ENCODE data around the gene INTS11.

The INTS11 gene

DNA sequence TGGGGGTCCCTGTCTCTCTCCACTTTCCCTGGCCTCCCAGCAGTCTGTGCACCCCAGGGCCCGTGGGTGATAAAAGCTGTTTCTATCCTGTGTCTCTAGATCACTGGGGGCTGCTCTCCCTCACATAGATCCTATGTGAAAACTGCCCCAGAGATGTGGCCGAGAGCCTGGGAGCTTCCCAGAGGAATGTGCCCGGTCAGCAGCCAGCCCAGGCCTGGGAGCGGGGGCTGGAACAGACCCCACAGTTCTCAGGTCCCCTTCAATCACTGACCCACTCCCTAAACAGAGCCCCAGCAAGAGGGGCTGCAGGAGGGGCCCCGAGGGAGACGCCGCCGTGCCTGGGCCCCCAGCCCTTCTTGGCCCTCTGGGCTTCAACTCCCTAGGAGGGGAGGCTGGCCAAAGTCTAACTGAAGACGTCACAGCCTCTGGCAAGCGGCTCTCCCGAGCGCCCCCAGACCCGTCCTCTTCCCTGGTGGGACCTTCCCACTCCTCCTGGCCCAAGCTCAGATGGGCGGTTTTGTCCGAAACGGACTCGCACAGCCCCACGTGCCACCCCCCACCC lies 33.5 kb upstream of the INTS11 start:
- no peak for DNase-seq

DNA sequence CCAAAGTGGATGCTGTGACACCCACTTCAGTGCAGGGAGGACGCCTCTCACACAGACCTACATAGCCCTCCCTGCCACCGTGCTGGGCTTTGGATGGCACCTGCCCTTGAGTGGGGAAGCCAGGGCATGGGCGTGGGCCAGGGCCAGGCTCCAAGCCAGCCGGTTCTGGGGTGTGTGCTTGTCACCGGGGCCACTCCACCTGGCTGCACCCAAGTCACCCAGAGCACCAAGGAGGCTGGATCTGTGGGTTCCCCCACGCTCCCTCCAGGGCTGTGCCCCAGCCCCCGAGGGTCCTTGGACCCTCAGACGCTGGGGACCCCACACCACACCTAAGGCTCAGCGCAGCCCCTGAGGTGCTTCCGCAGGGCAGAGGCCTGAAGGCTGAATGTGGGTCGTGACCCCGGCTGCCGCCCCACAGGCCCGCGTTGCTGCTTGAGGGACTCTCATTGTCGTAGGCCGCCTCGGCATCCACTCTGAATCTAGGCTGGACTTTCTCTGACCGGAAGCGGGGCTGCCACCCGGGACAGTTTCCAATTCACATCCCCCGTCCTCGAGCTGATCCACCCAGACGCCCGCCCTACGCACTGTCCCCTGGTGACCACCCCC lies 32.4 kb upstream of the INTS11 start:
- DNase-seq = no peak

DNA sequence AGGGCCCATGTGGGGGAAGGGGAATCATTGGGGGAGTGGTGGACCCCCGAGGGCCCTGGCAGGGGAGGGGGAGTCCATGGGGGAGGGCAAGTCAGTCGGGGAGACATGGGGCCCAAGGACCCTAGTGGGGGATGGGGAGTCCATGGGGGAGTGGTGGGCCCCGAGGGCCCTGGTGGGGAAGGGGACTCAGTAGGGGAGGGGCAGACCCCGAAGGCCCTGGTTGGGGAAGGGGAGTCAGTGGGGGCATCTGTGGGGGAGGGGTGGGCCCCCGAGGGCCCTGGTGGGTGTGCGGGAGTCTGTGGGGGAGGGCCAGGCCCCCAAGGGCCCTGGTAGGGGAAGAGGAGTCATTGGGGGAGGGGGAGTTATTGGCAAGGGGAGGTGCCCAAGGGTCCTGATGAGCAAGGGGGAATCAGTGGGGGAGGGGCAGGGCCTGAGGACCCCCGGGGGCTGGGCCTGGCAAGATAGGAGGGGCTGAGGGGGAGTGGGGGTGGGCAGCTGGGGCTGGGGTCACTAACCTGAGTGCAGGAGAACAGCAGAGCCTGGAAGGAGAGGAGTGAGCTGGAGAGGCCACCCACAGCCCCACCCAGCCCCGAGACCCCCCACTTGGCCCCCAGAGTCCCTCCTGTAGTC lies 31.8 kb upstream of the INTS11 start:
- no peak for DNase-seq

GRCh38 chr1:1355416-1355815 lies 31.0 kb upstream of the INTS11 start:
- no peak for DNase-seq

- DNase-seq = no peak
These were observed 30.1 kb upstream of the INTS11 start for GRCh38 chr1:1354271-1355247.

DNA sequence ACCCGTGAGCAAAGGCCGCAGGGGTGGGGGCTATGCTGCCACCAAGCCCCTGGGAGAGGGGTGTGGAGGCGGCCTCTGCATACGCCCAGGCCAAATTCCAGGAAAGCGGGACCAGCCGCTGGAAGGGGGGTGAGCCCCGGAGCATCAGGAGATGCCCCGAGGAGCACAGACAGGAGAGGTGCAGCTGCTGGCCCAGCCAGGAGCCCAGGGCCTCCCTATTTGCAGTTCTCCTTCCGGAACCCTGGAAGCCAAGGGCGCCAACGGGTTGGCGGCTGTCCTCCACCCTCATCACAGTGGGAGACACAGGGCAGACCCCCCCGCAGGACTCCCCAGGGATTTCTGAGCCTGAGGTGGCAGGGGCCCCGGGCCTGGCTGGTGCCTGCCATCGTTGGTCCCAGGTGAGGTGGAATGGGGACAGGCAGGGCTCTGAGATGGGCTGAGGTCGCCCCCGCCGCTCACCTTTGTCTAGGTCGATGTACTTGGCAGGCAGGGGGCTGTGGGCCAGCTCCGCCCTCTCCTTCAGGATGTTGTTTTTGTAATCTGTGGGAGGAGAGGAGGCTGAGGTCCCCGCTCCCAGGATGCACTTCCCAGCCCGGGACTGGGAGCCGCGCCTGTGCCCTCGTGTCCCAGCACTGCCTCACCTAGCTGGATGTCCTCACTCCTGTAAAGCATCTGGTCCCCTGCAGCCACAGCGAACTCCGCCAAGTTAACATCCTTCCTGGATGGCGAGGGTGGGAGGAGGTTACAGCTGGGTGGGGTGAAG lies 29.1 kb upstream of the INTS11 start:
- DNase-seq = no peak

DNA sequence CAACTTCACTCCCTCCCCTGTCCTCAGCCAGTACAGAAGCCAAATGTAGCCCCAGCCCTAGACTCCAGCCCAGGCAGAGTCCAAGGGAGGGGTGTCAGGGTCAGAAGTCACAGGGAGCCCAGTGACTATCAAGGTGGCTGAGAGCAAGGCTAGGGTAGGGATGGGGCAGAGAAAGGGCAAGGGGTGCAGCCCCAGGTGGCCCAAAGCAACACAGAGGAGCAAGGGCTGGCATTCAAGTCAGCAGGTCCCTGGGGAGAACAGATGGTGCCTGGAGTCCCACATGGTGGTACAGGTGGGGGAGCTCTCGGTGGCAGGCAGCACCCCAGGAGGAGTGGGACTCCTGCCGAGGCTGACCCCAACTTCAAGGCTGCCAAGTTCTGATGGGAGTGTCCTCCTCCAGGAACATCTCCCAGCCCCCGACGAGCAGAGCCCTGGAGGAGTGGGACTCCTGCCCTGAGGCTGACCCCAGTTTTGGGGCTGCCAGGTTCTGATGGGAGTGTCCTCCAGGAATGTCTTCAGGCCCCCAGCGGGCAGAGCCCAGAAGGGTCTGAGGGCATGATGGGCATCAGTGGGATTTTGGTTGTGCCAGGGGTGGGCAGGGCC lies 28.4 kb upstream of the INTS11 start:
- no peak for DNase-seq

DNA sequence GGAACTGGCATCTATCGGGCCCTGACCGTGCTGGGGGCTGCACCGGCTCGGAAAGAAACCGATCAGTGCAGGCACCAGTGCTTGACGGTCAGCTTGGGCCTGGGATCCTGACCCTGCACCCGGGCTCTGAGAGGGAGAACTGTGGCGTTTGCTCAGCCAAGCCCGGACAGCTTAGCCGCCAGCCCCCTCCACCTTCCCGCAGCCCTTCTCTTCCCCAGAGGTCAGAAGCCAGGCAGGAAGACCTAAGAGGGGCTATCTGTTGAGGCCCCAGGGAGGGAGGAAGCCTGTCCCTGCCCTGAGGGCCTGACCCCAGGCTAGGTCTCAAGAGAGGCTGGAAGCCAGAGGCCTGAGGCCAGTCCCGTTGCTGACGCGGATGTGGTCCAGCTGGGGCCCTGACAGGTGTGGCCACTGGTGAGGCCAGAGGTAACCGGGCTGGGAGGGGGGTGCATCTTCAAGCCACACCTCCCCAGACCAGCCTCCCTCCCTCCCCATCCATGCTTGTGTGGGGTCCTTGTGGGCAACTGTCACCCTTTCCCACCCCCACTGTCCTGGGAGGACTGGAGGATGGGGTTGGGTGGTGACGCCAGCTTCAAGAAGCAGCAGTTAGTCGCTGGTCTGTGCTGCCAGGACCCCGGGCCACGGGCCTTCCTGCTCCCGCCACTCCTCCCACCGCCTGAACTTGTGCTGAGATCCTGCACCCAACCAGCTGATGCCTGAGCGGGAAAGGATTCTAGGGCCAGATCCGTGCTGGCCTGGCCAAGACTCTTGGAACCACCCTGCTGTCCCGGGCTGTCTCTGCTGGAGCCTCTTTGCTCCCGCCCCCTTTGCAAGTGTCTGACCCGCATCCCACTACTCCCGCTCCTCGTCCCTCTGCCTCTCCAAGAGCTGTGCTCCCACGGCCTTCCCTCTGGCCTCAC lies 27.3 kb upstream of the INTS11 start:
- DNase-seq = no peak

DNA sequence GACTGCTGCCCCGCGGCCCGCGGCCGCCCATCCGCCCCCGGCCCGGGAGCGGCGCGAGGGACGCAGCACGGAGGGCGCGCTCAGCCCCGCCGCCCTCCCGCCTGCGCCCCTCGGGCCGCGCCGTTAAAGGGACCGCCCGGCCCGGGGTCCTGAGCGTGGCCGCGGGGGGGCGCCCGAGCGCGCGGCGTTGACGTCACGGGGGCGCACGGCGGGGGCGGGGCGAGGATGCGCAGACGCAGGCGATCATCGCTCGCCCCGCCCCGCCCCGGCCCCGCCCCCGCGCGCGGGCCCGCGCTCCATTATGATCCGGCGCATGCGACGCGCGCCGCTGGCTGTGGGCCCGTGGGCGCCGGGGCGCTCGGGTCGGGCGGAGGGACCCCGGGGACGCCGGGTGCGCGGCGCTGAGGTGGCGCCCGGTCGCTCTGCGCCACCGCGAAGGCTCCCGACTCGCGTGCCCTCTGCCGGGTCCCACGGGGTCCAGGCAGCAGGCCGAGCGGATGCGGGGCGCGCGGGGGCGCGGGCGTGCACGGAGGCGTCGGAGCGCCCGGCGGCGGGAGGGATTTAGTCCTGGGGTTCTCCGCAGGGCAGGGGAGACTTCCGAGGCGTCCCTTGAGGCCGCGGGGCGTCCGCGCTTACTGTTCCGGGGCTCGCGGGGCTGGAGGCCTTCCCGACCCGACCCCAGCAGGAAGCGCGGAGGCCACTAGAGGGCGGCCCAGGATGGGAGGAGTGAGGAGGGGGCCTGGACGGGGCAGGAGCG lies 25.0 kb upstream of the INTS11 start, which contains the start of gene DVL1:
Gene DVL1 (minus strand): TSS at position 163 of the 757 bp plus-strand sequence. CDS start 353 bp downstream, outside the sequence.
- DNase-seq = peak; percentile 63

- DNase-seq = no peak
These were observed 24.2 kb upstream of the INTS11 start for GRCh38 chr1:1348420-1349255.

DNA sequence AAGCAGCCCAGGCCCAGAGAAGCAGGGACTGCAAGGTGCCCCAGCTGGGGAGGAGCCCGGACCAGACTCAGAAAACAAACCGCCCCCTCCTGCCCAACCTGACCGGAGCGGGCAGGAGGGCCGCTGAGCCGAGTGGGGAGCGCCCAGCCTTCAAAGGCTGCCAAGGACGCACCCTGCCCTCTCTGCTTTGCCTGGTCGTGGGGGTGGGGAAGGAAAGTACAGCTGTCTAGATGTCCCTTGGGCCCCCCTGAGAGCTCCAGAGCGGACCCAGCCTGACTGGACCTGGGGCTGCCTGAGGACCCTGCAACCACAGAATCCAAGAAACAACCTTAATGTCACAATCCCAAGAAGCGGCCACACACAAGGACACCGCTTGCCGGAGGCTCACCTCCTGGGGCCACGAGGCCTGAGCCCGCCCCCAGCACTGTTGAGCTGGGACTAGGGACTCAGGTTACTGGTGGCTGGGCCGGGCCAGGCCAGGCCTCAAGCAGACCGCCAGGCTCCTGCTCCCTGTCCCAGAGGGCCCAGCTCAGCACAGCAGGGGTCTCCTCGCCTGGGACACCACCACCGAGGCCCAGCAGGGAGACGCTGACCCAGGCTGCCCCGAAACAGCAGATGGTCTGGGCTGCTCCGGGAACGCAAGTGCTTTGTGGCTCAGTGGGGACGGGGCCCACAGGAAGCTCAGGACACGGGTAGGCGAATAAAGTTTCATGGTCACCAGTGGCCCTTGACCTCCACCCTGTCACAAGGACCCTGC lies 23.4 kb upstream of the INTS11 start:
- DNase-seq = no peak

DNA sequence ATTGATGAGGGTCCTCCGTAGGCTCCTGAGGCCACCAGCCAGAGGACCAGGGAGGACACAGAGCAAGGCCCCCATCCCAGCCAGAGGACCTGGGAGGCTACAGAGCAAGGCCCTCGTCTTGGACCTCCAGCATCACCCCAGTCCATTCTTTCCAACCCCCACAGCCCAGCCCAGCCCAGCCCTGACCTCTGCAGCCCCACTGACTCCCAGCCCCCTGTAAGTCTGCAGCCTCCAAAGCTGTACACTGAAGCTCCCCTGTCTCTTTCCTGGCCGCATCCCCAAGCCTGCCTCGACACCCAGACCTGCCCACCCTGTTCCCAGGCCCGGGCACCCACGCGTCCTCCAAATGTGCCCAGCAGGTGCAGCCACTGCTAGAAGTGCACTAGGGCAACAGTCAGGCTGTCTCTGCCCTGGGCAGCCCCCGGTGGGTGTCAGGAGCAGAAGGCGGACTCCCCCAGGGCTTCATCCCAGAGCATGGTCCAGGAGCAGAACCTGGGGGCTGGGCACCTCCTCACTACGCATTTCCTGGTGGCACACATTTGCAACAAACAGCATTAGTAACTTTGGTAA lies 22.7 kb upstream of the INTS11 start:
- no peak for DNase-seq

DNA sequence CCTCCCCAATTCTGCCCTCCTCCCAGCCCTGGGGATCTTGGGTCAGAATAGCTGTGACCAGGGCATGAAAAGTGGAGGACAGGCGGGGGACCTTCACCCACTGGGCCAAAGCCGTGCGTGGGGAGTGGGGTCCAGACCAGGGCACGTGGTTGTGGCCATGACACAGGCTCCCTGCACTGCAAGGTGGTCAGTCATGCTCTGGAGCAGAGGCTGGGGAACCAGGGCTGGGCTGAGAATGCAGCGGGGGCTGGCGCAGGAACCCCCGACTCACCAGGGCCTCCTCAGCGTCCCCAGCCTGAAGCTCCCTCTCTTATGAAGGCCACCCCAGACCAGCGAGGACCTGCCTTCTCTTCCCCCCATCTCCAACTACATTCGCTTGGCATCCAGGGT lies 22.0 kb upstream of the INTS11 start:
- no peak for DNase-seq

DNA sequence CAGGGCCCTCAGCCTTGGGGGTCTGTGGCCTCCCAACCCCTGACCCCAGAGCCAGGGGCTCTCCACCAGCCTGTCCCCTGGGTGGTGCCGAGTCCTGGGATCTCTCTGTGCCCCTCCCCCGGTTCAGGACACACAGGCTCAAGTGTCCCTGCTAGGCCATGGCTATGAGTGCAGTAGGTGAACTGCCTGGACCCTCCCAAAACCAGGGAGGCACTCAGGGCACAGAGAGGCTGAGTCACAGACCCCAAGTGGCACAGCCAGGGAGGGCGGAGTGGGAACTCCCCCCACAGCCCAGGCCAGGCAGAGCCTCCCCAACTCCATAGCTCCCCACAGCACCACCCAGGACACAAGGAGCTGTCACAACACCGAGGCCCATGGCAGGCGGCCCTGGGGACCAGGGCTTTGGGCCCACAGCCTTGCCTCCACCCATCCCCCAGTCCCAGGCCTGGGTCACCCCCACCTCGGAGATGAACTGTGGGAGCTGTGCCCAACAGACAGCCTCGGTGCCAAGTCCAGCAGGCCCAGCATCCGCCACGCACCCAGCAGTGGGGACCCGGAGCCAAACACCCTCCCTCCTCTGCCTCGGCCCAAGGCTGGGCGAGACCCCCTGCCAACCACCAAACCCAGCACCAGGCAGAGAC lies 21.5 kb upstream of the INTS11 start:
- no peak for DNase-seq

DNA sequence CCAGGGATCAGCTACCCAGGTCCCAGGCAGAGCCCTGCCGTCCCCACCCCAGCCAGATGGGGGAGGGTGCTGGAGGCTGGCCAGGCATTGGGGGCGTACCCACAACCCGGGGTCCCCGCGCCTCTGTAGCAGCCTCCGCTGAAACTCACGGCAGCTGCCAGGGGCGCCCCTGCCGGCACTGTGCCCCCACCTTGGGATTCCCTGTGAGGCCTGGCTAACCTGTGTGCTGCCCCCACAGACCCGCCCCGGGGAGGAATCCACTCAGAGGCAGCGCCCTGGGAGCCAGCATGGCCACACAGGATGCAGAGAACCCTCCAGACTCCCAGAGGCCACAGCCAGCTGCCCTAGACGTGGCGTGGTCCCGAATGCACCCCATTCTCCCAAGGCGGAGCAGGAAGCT lies 20.9 kb upstream of the INTS11 start:
- no peak for DNase-seq

GRCh38 chr1:1344655-1345361 lies 20.3 kb upstream of the INTS11 start:
- peak; percentile 60 for DNase-seq
